AG08395 (cell line): ENCODE results near the gene METTL22.
A peak's percentile ranks its signal among the peaks of the same experiment; 100 is the strongest.

ENCODE experiments used
- DNase-seq: peaks from one replicate; pipeline ENCODE4 v3.0.0; 2012; ENCODE audit warnings: mixed read lengths, low spot score

METTL22 gene

GRCh38 chr16:8632675-8633182 is 11.2 kb downstream of the METTL22 start:
- no peak for DNase-seq

GRCh38 chr16:8634991-8635736 is 13.7 kb downstream of the METTL22 start:
- peak; percentile 52 for DNase-seq

- no peak for DNase-seq
These were observed 18.2 kb downstream of the METTL22 start for GRCh38 chr16:8639694-8640093.

GRCh38 chr16:8641671-8642070 is 20.2 kb downstream of the METTL22 start:
- DNase-seq: no peak

GRCh38 chr16:8642146-8642545 is 20.6 kb downstream of the METTL22 start:
- DNase-seq: no peak

DNA sequence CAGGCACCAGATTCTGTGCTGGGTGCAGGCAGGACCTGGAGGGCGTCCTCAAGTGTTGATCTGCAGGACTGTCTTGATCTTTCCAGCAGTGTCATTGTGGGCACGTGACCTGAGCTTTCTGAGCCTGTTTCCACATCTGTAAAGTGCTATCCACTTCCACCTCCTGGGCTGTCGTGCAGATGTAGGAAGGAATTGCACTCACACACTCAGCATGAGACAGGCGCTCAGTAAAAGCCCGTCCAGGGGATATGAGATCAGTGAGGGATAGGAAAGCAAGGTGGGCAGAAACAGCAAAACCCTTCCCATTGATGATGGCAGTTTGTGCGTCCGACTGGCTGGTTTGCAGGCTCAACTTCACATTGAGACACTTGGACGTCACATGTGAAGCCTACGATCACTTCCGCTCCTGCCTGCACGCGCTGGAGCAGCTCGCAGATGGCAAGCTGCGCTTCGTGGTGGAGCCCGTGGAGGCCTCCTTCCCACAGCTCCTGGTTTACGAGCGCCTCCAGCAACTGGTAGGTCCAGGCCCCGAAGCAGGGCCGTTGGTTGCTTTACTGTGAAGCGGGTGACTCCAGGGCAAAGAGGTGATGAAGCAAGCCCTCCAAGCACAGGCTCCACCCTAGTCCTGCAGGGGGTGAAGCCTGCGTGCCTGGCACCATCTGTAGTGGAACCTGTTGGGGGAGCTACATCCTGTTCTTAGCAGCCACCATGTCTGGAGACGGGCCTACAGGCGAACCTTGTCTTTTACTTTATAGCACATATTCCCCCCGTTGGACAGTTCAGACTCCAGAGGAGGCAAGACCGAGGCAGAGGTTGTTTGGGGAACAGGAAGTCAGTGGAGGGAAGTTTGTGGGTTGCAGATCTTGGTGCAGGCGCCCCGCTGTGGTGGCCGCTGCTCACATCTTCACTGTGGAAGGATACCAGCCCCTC is 23.0 kb downstream of the METTL22 start:
- DNase-seq: no peak

DNA sequence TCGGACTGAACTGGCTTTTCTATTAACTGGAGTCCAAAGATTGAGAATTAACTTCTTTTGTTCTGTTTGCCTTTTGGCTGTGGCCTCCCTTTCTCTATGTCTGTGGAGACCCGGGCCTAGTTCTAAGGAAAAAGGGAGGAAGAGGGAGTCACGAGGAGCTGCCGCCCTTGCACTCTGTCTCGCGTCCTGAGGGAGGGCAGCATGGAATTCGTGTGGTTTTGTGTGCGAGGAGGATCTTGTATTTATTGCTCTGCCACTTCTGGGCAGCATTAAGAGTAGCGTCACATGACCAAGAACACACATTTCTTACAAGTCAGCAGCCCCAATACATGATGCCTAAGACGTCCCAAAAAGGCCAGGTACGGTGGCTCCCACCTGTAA is 23.6 kb downstream of the METTL22 start:
- no peak for DNase-seq

DNA sequence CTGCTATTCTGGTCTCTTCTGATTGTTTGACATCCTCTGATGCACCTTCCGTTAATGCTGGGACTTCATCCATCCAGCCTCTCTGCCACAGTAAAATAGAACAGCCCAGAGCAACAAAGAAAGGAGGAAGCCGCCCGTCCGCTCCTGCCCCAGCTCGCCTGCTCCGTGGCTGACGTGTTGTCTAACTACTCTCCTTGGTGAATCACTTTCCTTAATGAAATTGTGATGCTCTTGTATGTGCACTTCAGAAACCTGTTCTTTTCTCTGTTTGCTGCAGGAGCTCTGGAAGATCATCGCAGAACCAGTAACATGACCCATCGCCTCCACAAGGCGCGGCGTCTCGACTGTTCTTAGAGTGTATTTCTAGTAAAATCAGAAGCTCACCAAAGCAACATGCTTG is 24.3 kb downstream of the METTL22 start:
- no peak for DNase-seq

GRCh38 chr16:8646326-8647053 is 25.0 kb downstream of the METTL22 start:
- DNase-seq: no peak

DNA sequence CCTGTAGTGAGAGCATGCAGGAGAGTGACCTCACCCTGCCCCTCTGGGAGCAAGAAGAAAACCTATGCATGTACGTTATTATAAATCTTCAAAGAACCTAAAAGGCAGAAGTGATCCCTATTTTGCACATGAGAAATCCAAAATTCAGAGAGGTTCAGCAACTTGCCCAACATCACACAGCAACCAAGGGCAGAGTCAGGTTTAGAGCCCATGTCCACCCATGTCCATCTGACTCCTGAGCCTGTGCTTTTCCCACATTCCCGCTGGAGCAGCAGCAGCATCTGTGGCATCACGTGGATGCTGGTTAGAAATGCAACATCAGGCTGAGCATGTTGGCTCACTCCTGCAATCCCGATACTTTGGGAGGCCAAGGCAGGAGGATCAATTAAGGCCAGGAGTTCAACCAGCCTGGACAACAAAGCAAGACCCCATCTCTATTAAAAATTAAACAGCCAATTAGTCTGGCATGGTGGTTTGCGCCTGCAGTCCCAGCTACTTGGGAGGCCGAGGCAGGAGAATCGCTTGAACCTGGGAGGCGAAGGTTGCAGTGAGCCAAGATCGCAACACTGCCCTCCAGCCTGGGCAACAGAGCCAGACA is 26.3 kb downstream of the METTL22 start:
- no peak for DNase-seq

DNA sequence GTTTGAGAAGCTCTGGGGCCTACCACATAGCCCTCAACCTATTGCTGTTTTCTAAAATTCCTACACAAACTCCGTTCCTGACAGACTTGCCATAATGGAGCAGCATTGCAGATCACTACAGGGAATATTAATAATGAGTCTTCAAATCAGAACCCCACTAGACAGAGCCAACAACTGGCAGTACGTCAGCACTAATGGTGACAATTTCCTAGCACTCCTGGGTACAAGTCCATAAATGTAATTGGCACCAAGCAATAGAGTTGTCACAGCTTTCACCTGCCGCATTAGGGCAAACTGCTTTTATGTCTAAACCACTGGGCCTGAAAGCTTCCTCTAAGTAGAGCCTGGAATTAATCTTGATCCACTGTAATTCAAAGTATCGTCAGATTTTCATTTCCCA is 27.4 kb downstream of the METTL22 start:
- no peak for DNase-seq

DNA sequence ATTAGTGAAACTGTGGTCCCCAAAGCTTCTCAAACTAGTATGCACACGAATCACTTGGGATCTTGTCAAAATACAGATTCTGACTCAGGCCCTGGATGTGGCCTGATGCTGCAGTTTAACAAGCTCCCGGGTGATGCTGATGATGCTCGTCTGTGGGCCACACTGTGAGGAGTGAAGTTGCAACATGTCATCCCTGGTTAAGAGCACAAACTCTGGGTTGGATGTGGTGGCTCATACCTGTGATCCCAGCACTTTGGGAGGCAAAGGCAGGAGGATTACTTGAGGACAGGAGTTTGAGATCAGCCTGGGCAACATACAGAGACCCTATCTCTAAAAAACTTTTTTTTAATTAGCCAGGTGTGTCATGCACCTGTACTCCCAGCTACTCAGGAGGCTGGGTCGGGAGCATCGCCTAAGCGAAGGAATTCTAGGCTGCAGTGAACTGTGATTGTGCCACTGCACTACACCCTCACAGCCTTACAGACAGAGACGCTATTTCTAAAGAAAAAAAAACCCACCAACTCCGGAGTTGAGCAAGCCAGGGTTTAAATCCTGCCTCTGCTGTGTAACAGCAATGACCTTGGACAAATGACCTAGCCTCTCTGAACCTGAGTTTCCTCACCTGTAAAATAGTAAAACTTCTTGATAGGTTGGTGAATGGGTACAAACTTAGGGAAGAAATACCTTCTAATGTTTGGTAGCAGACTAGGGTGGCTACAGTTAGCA is 28.5 kb downstream of the METTL22 start:
- DNase-seq: no peak

GRCh38 chr16:8651958-8652357 is 30.5 kb downstream of the METTL22 start:
- peak; percentile 67 for DNase-seq

DNA sequence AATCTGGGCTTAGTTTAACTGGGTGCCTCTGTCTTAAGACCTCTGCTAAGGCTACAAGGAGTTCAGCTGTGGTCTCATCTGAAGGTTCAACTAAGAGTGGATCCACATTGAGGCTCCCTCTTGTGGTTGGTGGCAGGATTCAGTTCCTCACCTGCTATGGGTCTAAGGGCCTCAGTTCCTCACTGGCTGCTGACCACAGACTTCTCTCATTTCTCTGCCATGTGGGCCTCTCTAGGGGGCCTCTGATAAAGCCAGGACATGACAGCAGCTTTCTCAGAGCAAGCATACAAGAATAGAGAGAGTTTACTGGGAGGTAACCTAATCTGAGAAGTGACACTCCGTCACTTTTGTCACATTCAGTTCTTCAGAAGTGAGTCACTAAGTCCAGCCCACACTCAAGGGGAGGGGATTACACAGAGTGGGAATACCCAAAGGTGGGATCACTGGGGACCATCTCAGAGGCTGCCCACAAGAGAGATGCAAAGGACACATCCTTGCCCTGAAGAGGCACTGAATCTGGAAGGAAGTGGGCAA is 33.8 kb downstream of the METTL22 start:
- peak; percentile 38 for DNase-seq

- DNase-seq: no peak
These were observed 34.9 kb downstream of the METTL22 start for GRCh38 chr16:8656376-8656775.

DNA sequence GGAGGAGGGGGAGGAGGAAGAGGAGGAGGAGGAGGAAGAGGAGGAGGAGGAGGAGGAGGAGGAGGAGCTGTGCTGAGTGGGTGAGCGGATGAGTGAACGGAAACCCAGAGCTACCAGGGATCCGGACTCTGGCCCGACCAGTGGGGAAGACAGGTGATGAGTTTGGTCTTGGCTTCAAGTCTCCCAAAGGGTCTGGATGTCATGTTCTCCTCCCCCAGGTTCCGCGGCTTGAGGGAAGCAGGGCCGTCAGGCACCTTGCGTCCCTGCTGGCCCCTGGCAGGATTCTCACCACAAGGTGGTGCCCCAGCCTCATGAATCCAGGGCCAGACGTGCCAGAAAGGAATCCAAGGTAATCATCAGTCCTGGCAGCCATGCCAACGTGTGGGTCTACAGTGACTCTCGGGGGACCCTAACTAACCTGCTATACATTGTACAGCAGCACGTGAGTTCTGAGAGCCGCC is 39.4 kb downstream of the METTL22 start:
- DNase-seq: peak; percentile 73

DNA sequence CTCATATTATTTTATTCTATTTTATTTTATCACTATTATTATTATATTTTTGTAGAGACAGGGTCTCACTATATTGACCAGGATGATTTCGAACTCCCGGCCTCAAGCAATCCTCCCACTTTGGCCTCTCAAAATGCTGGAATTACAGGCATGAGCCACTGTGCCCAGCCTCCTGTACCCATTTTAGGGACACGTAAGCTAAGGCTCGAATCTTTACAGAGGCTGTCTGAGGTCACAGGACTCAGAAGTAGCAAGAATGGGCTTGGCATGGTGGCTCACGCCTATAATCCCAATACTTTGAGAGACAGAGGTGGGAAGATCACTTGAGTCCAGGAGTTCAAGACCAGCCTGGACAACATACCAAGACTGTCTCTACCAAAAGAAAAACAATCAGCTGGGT is 40.2 kb downstream of the METTL22 start:
- no peak for DNase-seq

- DNase-seq: no peak
These were observed 41.9 kb downstream of the METTL22 start for GRCh38 chr16:8663192-8664089.

- no peak for DNase-seq
These were observed 44.0 kb downstream of the METTL22 start for GRCh38 chr16:8665529-8665928.

GRCh38 chr16:8667492-8667891 is 46.0 kb downstream of the METTL22 start:
- no peak for DNase-seq
